CD14-positive monocyte (primary cell): ENCODE data around the gene GAPVD1. TPM values are rescaled to one million over a fixed set of nuclear protein-coding genes. Genes with fewer than 3 reads are reported as not detected.

Experiments used
- DNase-seq, 3 donors: peaks; one replicate each; pipeline ENCODE4 v3.0.0-alpha.2; 2011 to 2022
- H2AFZ ChIP-seq: 2 replicates; pipeline ENCODE4 v1.6.0; 2012; ENCODE audit warnings: mild to moderate bottlenecking, low read depth, low read length, inconsistent platforms; ENCODE audit not compliant: insufficient read depth, poor library complexity, severe bottlenecking
- H3K27ac ChIP-seq, 2 donors: 1 replicate in 1 of 2; 2 replicates in 1 of 2; pipeline ENCODE4 v1.5.1; 2012 to 2013; ENCODE audit warnings: low read length in 2 of 2, control low read depth in 1 of 2, inconsistent platforms in 1 of 2, low read depth in 1 of 2, mild to moderate bottlenecking in 1 of 2
- H3K27me3 ChIP-seq, 2 donors: one replicate each; pipeline versions ENCODE4 v1.6.0 to v1.6.1; 2011 to 2013; ENCODE audit warnings: low read length in 2 of 2; ENCODE audit not compliant: control insufficient read depth in 2 of 2, insufficient read depth in 2 of 2
- H3K36me3 ChIP-seq, 2 donors: replicated peaks in 1 of 2; 1 replicate in 1 of 2; 2 replicates in 1 of 2; pipeline versions ENCODE4 v1.5.1 to v1.6.1; 2012 to 2013; ENCODE audit warnings: low read length in 2 of 2, control low read depth in 1 of 2, inconsistent platforms in 1 of 2, mild to moderate bottlenecking in 1 of 2; ENCODE audit not compliant: insufficient read depth in 2 of 2, control insufficient read depth in 1 of 2
- H3K4me1 ChIP-seq, 2 donors: 1 replicate in 1 of 2; 2 replicates in 1 of 2; pipeline versions ENCODE4 v1.5.1 to v1.6.1; 2012 to 2013; ENCODE audit warnings: low read length in 2 of 2, control low read depth in 1 of 2, inconsistent platforms in 1 of 2, mild to moderate bottlenecking in 1 of 2, moderate library complexity in 1 of 2; ENCODE audit not compliant: insufficient read depth in 2 of 2, control insufficient read depth in 1 of 2
- H3K4me2 ChIP-seq: replicated peaks from 2 replicates; pipeline ENCODE3; 2012; ENCODE audit warnings: low read length, moderate library complexity, mild to moderate bottlenecking; ENCODE audit not compliant: poor library complexity, severe bottlenecking; ENCODE audit errors: extremely low read depth
- H3K4me3 ChIP-seq, 3 experiments: fragments of 200-600 bp in 1 of 3; sonication (generic) in 1 of 3; replicated peaks in 1 of 3; 1 replicate in 2 of 3; 2 replicates in 1 of 3; pipeline ENCODE4 v1.5.1; 2011 to 2013; ENCODE audit warnings: low read length in 3 of 3, mild to moderate bottlenecking in 3 of 3, control low read depth in 2 of 3, low read depth in 2 of 3, inconsistent platforms in 1 of 3, moderate library complexity in 1 of 3
- H3K79me2 ChIP-seq: 2 replicates; pipeline ENCODE4 v1.6.0; 2012; ENCODE audit warnings: mild to moderate bottlenecking, control low read depth, inconsistent platforms, low read length, moderate library complexity; ENCODE audit not compliant: insufficient read depth
- H3K9ac ChIP-seq: 2 replicates; pipeline ENCODE4 v1.6.0; 2017; ENCODE audit warnings: low read length, mild to moderate bottlenecking; ENCODE audit not compliant: insufficient read depth, poor library complexity, severe bottlenecking
- H3K9me3 ChIP-seq, 2 donors: replicated peaks in 1 of 2; 1 replicate in 1 of 2; 2 replicates in 1 of 2; pipeline versions ENCODE4 v1.5.1 to v1.6.1; 2012 to 2013; ENCODE audit warnings: low read length in 2 of 2, control low read depth in 1 of 2; ENCODE audit not compliant: control insufficient read depth in 1 of 2, insufficient read depth in 1 of 2
- H4K20me1 ChIP-seq: 2 replicates; pipeline ENCODE4 v1.6.0; 2012; ENCODE audit warnings: mild to moderate bottlenecking, low read length, control low read depth, moderate library complexity; ENCODE audit not compliant: insufficient read depth
- H3K27ac Mint-ChIP-seq, 7 donors: one replicate each; pipeline ENCODE4 v1.8.0; 2020; ENCODE audit warnings: mild to moderate bottlenecking in 7 of 7, mixed read lengths in 7 of 7, moderate library complexity in 6 of 7, inconsistent platforms in 2 of 7
- H3K27me3 Mint-ChIP-seq, 3 donors: one replicate each; pipeline ENCODE4 v1.8.0; 2021 to 2022; ENCODE audit warnings: low read depth in 3 of 3, mild to moderate bottlenecking in 3 of 3, mixed read lengths in 3 of 3, moderate library complexity in 3 of 3, inconsistent platforms in 1 of 3
- H3K36me3 Mint-ChIP-seq, 2 donors: one replicate each; pipeline ENCODE4 v1.8.0; 2020; ENCODE audit warnings: mixed read lengths in 2 of 2, inconsistent platforms in 1 of 2, mild to moderate bottlenecking in 1 of 2
- H3K4me1 Mint-ChIP-seq: one replicate; pipeline ENCODE4 v1.8.0; 2020; ENCODE audit warnings: mild to moderate bottlenecking, mixed read lengths
- H3K4me3 Mint-ChIP-seq, 2 donors: one replicate each; pipeline ENCODE4 v1.8.0; 2020; ENCODE audit warnings: mild to moderate bottlenecking in 2 of 2, mixed read lengths in 2 of 2, moderate library complexity in 1 of 2
- H3K9me3 Mint-ChIP-seq, 7 donors: one replicate each; pipeline ENCODE4 v1.8.0; 2020 to 2022; ENCODE audit warnings: mixed read lengths in 7 of 7, mild to moderate bottlenecking in 6 of 7, moderate library complexity in 6 of 7, inconsistent platforms in 2 of 7
- WGBS: methylation state at CpG from one replicate; pipeline ENCODE4 v1.1.5; 2013; ENCODE audit warnings: missing lambda C conversion rate; ENCODE audit not compliant: insufficient coverage; 5-methylcytosine and 5-hydroxymethylcytosine counted together
- intact Hi-C, 2 donors: fragments of 100-400 bp; cut with micrococcal nuclease; formaldehyde crosslinking; loops; one replicate each; pipeline versions ENCODE4 v1.15.0 to v1.15.1; 2023
- polyA plus RNA-seq, 3 donors: library from polyadenylated mRNA; depleted of rRNA in 1 of 3; unstranded in 2 of 3; stranded (reverse) in 1 of 3; fragments of 300-500 nt in 2 of 3; fragments of >200 nt in 1 of 3; fragmentation: Illumina TruSeq in 2 of 3; gene quantifications; 1 replicate in 2 of 3; 2 replicates in 1 of 3; pipeline ENCODE4 v1.2.3, GENCODE V29; 2012 to 2021
- TF ChIP-seq, protein P1 (sequence below): fragments of 200-600 bp; IDR thresholded peaks from one replicate; pipeline ENCODE4 v1.8.0; 2022; ENCODE audit warnings: antibody characterized with exemption, mild to moderate bottlenecking

GAPVD1 gene
- polyA plus RNA-seq, 3 donors = 18.7 to 49.2 (median 30.5) TPM

DNA sequence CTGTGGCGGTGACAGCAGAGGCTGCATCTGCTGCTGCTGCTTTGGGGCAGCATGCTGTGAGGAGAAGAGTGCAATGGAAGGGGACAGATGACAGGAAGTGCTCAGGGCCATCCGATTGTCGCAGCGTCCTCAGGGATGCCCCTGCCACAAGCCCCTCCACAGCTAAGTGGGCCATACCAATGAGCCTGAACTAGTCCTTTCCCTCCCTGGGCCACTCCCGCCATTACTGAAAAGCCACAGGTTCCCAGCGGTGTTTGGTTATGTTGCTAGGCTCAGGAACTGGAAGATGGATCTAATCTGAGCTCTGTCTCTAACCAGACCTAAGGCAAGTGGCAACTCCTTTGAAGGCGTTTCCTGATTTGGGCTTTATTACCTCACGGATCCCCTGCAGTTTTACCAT is 109.2 kb downstream of the GAPVD1 start:
- 95% methylated on average over 3 of the region's 8 CpGs for WGBS

DNA sequence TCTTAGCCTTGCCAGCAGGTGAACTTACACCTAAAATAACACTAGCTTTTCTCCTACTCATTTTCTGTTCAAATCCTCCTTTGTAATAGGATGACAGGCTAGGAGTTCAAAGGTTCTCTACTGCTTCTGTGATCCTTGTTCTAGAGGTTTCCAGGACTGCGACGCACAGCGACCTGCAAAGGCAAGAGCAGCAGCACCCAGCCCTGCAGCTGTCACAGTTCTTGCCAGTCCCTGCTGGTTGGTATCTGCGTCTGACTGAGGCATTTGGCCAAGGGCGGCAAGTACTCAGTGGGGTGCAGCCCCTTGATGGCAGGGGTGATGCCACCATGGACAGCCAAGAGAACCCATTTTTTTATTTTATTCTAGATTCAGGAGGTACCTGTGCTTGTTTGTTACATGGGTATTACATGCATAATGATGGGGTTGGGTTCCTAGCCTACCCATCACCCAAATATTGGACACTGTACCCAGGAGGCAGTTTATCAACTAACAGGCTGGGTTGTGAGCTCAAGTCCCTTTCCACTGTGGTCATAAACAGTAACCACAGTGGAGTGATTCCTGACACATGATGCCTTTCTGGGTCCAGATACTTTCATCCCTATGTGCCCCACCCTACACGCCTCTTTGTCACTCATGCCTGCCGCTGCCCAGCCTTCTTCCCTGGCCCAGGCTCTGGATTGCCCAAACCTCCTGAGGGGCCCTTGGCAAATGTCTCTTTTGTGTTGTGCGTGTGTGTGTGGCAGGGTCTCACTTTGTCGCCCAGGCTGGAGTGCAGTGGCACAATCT is 111.0 kb downstream of the GAPVD1 start:
- no peak for DNase-seq
- Mint-ChIP-seq H3K4me1 (peaks cover 10% of the 10 kb centered on the region), H3K9me3 (no peaks in the 10 kb centered on the region), H3K27me3 (peaks cover 2 to 15% (median 2%) of the 10 kb centered on the region in 3 donors), H3K27ac (peak overlapping the region in 2 of 7 donors; percentile 7 to 60), H3K36me3 (peaks cover 1 to 9% of the 10 kb centered on the region in 2 donors), H3K4me3 (no peak overlapping the region)
- H3K27me3 ChIP-seq = peaks cover 0 to 5% of the 10 kb centered on the region in 2 donors
- H3K9me3 ChIP-seq = no peaks in the 10 kb centered on the region
- 90% methylated on average over 8 of the region's 9 CpGs for WGBS
- no peaks in the 10 kb centered on the region for H4K20me1 ChIP-seq
- TF ChIP-seq, protein P1, sequence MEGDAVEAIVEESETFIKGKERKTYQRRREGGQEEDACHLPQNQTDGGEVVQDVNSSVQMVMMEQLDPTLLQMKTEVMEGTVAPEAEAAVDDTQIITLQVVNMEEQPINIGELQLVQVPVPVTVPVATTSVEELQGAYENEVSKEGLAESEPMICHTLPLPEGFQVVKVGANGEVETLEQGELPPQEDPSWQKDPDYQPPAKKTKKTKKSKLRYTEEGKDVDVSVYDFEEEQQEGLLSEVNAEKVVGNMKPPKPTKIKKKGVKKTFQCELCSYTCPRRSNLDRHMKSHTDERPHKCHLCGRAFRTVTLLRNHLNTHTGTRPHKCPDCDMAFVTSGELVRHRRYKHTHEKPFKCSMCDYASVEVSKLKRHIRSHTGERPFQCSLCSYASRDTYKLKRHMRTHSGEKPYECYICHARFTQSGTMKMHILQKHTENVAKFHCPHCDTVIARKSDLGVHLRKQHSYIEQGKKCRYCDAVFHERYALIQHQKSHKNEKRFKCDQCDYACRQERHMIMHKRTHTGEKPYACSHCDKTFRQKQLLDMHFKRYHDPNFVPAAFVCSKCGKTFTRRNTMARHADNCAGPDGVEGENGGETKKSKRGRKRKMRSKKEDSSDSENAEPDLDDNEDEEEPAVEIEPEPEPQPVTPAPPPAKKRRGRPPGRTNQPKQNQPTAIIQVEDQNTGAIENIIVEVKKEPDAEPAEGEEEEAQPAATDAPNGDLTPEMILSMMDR = no peak
- H2AFZ ChIP-seq = no peak overlapping the region
- no peak overlapping the region for H3K27ac ChIP-seq
- H3K79me2 ChIP-seq = no peaks in the 10 kb centered on the region
- peaks cover 0 to 9% of the 10 kb centered on the region in 2 donors for H3K36me3 ChIP-seq
- no peak overlapping the region for H3K4me2 ChIP-seq
- no peak overlapping the region for H3K9ac ChIP-seq
- intact Hi-C loops = no loop called here
- H3K4me3 ChIP-seq = no peak overlapping the region
- H3K4me1 ChIP-seq = peaks cover 6 to 9% of the 10 kb centered on the region in 2 donors

More for the DNA sequence above, 109.2 kb downstream of the GAPVD1 start:
- Mint-ChIP-seq H3K4me1 (peaks cover 14% of the 10 kb centered on the region), H3K27me3 (peaks cover 2 to 12% (median 2%) of the 10 kb centered on the region in 3 donors), H3K27ac (peak overlapping the region in 2 of 7 donors; percentile 19 to 46), H3K4me3 (no peak overlapping the region), H3K36me3 (peaks cover 14 to 23% of the 10 kb centered on the region in 2 donors), H3K9me3 (no peaks in the 10 kb centered on the region)
- Histone ChIP-seq H4K20me1 (no peaks in the 10 kb centered on the region), H3K9me3 (no peaks in the 10 kb centered on the region), H3K4me3 (no peak overlapping the region), H3K4me1 (peaks cover 6 to 9% of the 10 kb centered on the region in 2 donors), H3K9ac (no peak overlapping the region), H3K27ac (no peak overlapping the region), H2AFZ (no peak overlapping the region), H3K27me3 (peaks cover 0 to 5% of the 10 kb centered on the region in 2 donors), H3K79me2 (no peaks in the 10 kb centered on the region), H3K36me3 (peaks cover 2 to 26% of the 10 kb centered on the region in 2 donors), H3K4me2 (no peak overlapping the region)
- intact Hi-C loops = no loop called here
- TF ChIP-seq, protein P1 = no peak
- no peak for DNase-seq
